ENCODE data around the gene PCDHA5. TPM values are rescaled to one million over a fixed set of nuclear protein-coding genes. Genes with fewer than 3 reads are reported as not detected.

PCDHA5 gene
- total RNA-seq, 1 donor from 2014 or later = 2.7 TPM

- peaks cover 2% of the 10 kb centered on the region for H3K27me3 Mint-ChIP-seq (ENCODE audit: insufficient read depth, low read depth)
- Histone ChIP-seq H3K4me1 (no peaks in the 10 kb centered on the region), H3K27me3 (no peaks in the 10 kb centered on the region), H3K9ac (no peak within 1 kb of the TSS), H3F3A (ENCODE audit: low read depth) (no peaks in the 10 kb centered on the region), H3K4me2 (peak within 1 kb of the TSS; percentile 76), H3K27ac (no peak within 1 kb of the TSS), H2AFZ (replicated peaks) (peak within 1 kb of the TSS; percentile 92), H3K36me3 (no peaks in the 10 kb centered on the region), H3K9me3 (ENCODE audit: low read depth) (peaks cover 5% of the 10 kb centered on the region), H3K79me2 (ENCODE audit: low read depth) (no peaks in the 10 kb centered on the region), H3K4me3 (peak within 1 kb of the TSS; percentile 60), H4K20me1 (ENCODE audit: low read depth) (no peaks in the 10 kb centered on the region)
- no peaks in the 10 kb centered on the region for H3K4me1 Mint-ChIP-seq
- TF ChIP-seq EZH2 (IDR thresholded peaks at IDR 0.05) = no peak
- TF ChIP-seq CTCF (IDR thresholded peaks at IDR 0.05) = peak; percentile 72
- TF ChIP-seq EZH2phosphoT487 (IDR thresholded peaks at IDR 0.05) = no peak
- H3K36me3 Mint-ChIP-seq = peaks cover 24% of the 10 kb centered on the region
- peak; percentile 76 for DNase-seq (ENCODE audit: low spot score)
- peak within 1 kb of the TSS; percentile 5 for H3K4me3 Mint-ChIP-seq
- H3K9me3 Mint-ChIP-seq = peaks cover 33% of the 10 kb centered on the region
- H3K27ac Mint-ChIP-seq = no peak within 1 kb of the TSS
Observed at GRCh38 chr5:140855772-140856674, 34.6 kb downstream of the PCDHA5 start, which contains the start of gene PCDHA10. Gene PCDHA10, plus strand, starts transcription at chr5:140855897. Its CDS starts 152 bp downstream, at chr5:140856049.

- Histone ChIP-seq H3K4me1 (no peaks in the 10 kb centered on the region), H3K27ac (no peak overlapping the region), H3K9ac (no peak overlapping the region), H4K20me1 (ENCODE audit: low read depth) (no peaks in the 10 kb centered on the region), H3K36me3 (no peaks in the 10 kb centered on the region), H3K9me3 (ENCODE audit: low read depth) (peaks cover 5% of the 10 kb centered on the region), H3K27me3 (no peaks in the 10 kb centered on the region), H2AFZ (replicated peaks) (no peak overlapping the region), H3K4me3 (no peak overlapping the region), H3K79me2 (ENCODE audit: low read depth) (no peaks in the 10 kb centered on the region), H3K4me2 (no peak overlapping the region), H3F3A (ENCODE audit: low read depth) (no peaks in the 10 kb centered on the region)
- Mint-ChIP-seq H3K36me3 (peaks cover 35% of the 10 kb centered on the region), H3K9me3 (peaks cover 46% of the 10 kb centered on the region), H3K4me1 (no peaks in the 10 kb centered on the region), H3K27me3 (ENCODE audit: insufficient read depth, low read depth) (peaks cover 5% of the 10 kb centered on the region), H3K27ac (no peak overlapping the region), H3K4me3 (no peak overlapping the region)
- no peak for DNase-seq (ENCODE audit: low spot score)
- no peak for TF ChIP-seq EZH2phosphoT487 (IDR thresholded peaks at IDR 0.05)
- no peak for TF ChIP-seq EZH2 (IDR thresholded peaks at IDR 0.05)
- no peak for TF ChIP-seq CTCF (IDR thresholded peaks at IDR 0.05)
Observed at GRCh38 chr5:140857177-140857986, 36.0 kb downstream of the PCDHA5 start.

GRCh38 chr5:140857987-140858240, 36.5 kb downstream of the PCDHA5 start:
- Histone ChIP-seq H3K4me2 (no peak overlapping the region), H3F3A (ENCODE audit: low read depth) (no peaks in the 10 kb centered on the region), H3K4me1 (no peaks in the 10 kb centered on the region), H4K20me1 (ENCODE audit: low read depth) (no peaks in the 10 kb centered on the region), H2AFZ (replicated peaks) (no peak overlapping the region), H3K79me2 (ENCODE audit: low read depth) (no peaks in the 10 kb centered on the region), H3K4me3 (no peak overlapping the region), H3K27ac (no peak overlapping the region), H3K9me3 (ENCODE audit: low read depth) (peaks cover 5% of the 10 kb centered on the region), H3K36me3 (no peaks in the 10 kb centered on the region), H3K27me3 (no peaks in the 10 kb centered on the region), H3K9ac (no peak overlapping the region)
- peaks cover 5% of the 10 kb centered on the region for H3K27me3 Mint-ChIP-seq (ENCODE audit: insufficient read depth, low read depth)
- no peaks in the 10 kb centered on the region for H3K4me1 Mint-ChIP-seq
- TF ChIP-seq EZH2phosphoT487 (IDR thresholded peaks at IDR 0.05) (no peak), CTCF (IDR thresholded peaks at IDR 0.05) (no peak), EZH2 (IDR thresholded peaks at IDR 0.05) (no peak)
- DNase-seq (ENCODE audit: low spot score) = no peak
- no peak overlapping the region for H3K27ac Mint-ChIP-seq
- H3K4me3 Mint-ChIP-seq = no peak overlapping the region
- peaks cover 34% of the 10 kb centered on the region for H3K36me3 Mint-ChIP-seq
- H3K9me3 Mint-ChIP-seq = peaks cover 44% of the 10 kb centered on the region

All from neural progenitor cell (in vitro differentiated cells).